GM19240 (cell line): ENCODE results near the gene LGALS1.

Experiments
- DNase-seq: peaks from one replicate; pipeline ENCODE4 v3.0.0; 2011; ENCODE audit warnings: low spot score; ENCODE audit not compliant: insufficient read length

The LGALS1 gene

DNA sequence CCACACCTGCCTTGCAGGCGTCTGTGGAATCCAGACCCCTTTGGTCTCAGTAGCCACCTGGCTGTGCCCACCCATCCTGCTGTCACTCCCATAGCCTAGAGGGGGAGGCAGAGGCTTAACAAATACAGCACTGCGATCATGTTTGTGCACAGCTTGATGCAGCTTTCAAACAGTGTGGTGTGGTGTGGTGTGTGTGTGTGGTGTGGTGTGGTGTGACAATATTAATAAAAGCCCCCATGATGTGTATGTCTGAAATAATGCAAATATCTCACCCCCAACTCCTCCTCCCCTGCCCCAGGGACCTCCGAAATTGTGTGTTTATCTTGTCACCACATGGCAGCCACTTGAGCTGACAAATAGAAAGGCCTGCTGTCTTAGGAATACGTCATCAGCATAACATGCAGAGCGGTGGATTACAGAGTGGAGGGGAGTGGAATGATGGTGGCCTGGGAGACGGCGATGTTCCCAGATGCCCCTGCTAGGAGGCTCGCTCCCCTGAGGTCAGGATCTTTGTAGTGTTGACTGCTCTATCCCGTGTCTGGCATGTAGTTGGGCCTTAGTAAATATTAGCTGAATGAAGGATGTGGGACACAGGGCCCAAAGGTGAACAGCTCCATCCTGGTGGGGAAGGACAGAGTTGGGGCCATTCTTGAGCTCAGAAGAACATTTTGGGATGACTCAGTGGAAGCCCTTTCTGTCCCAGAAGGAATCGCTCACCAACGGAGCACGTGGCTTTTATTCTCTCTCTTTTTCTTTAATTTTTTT is 14.1 kb upstream of the LGALS1 start:
- no peak for DNase-seq

- no peak for DNase-seq
Measured at GRCh38 chr22:37662039-37662438, 13.4 kb upstream of the LGALS1 start.

DNA sequence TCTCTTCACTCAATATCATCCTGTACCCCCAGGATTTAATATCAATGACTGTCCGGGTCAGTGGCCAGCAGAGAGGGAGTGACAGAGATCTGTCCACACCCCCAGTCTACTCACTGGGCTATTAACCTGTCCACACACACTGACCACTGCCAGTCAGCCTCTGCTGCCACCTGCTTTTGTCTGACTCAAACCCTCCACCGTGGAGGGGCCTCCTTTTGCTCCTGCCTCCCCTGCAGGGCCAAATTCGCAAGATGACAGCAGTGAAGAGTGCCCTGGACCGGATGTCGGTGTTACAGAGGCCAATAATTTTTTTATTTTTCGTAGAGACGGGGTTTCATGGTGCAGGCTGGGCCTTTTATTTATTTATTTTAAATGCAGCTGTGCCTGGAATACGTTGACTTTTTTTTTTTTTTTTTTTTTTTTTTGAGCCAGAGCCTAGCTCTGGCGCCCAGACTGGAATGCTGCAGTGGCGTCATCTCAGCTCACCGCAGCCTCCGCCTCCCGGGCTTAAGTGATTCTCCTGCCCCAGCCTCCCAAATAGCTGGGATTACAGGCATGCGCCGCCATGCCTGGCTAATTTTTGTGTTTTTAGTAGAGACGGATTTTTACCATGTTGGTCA is 11.8 kb upstream of the LGALS1 start:
- no peak for DNase-seq

- DNase-seq: no peak
Measured at GRCh38 chr22:37664249-37665101, 11.0 kb upstream of the LGALS1 start.

DNA sequence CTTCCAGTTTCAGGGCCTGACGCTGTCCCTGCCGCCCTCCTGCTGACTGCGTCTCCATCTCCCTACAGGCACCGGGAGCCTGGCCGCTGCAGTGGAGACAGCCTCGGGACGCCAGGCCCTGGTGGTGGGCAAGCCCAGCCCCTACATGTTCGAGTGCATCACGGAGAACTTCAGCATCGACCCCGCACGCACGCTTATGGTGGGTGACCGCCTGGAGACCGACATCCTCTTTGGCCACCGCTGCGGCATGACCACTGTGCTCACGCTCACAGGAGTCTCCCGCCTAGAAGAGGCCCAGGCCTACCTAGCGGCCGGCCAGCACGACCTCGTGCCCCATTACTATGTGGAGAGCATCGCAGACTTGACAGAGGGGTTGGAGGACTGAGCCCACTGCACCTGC is 9.9 kb upstream of the LGALS1 start:
- no peak for DNase-seq

DNA sequence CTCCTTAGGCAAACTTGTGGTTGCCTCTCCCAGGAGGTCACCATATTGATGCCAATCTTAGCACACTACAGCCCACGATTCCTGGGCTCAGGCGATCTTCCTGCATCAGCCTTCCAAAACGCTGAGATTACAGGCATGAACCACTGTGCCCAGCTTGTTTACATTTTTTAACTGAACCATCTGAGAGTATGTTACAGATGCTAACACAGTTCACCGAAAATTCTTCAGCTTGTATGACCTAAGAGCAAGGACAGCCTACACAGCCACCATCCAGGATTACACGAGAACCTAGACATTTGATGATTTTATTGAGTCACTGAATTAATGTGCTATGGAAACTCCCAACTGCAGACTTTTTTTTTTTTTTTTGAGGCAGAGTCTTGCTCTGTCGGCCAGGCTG is 5.8 kb upstream of the LGALS1 start:
- DNase-seq: no peak

DNA sequence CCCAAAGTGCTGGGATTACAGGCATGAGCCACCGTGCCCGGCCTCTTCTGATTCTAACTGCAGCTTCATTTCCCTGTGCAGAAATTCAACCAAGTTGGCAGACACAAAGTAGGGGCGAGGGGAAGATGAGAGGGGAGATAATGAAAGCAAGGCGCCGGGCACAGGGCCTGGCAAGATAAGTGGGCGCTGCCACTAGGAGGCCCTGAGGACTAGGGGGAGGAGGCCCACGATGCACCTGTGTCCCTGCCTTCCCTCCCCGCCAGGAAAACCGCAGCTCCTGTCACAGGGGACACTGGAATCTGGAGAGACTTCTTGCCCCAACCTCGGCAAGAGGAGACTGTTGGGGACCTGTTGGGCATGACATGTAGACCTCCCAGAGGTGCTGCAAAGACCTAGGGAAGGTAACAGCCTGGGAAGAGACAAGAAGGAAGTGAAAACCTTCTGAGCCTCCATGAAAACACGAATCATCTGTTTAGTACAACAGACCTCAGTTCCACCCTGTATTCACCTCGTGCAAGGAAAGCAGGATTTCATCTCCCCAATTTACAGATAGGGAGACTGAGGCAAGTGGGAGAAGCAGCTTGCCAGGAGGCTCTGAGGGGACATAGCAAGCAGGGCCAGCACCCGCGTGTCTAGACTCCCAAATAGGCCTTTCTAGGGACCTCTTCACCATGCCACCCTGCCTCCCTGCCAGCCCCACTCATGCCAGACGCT is 3.1 kb upstream of the LGALS1 start:
- no peak for DNase-seq

DNA sequence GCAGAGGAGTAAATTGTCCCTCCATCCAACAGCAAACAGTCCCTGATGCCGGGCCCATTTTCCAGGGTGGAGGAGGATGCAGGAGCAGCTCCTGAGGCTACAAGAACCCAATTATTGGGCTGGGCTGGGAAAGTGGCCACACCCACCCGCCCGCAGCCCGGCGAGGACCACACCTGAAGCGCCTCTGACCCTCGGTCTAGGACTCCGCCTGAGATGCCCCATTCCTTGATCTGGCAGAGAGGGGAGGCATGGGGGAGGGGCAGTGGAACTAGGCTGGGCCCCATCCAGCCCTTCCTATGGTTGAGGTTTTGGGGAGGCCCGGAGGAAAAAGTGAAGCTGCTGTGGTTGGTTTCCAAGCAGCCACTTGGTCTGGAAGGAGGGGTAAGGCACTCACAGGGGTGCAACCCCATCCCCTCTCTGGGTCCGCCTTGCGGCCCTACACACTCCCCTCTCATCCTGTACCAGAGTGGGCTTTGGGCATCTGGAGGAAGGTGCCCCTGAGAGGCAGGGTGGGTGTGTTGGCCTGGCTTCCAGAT is 2.4 kb upstream of the LGALS1 start:
- DNase-seq: no peak

GRCh38 chr22:37674248-37674647 is 1.2 kb upstream of the LGALS1 start:
- no peak for DNase-seq

DNA sequence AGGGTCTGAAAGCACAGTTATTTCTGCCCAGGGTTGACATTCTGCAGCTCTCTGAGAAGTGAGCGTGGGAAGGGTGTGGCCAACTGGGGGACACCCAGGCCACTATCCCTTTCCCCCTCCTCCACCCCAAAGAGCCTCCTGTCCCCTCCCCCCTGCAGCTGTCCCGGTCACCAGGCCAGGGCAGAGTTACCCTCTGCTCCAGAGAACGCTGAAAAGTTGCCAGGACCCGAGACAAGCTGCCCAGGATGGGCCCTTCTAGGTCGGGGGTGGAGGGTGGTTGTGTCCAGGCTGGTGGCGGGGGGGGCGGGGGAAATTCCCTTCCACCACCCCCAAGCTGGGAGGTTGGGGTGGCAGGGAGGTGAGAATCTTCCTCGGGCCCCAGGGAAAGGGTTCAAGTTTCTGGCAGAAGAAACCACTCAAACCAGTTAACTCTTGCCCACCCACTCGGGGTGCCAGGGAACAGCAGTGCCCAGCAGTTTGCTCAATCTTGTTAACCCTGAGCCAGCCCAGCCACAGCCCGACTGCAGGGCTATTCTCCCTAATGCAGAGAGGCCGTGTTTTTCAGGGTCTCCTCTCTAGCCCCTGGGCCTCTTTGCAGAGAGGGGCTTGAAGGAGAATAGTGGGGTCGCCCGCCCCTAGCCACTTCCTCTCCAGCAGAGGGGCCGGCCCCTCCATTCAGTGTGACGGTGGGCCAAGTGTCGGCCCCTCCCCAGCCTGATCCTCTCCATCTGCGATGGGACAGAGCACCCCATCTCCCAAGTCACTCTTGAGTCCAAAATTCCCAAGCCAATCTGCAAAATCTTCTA is 697 bp downstream of the LGALS1 start:
- DNase-seq: no peak

GRCh38 chr22:37676736-37677492 is 1.5 kb downstream of the LGALS1 start:
- DNase-seq: peak; percentile 47

GRCh38 chr22:37677493-37677974 is 2.1 kb downstream of the LGALS1 start:
- DNase-seq: no peak

GRCh38 chr22:37678372-37678771 is 2.9 kb downstream of the LGALS1 start:
- DNase-seq: no peak

GRCh38 chr22:37679670-37680069 is 4.2 kb downstream of the LGALS1 start:
- DNase-seq: no peak

GRCh38 chr22:37680191-37680851 is 4.9 kb downstream of the LGALS1 start:
- DNase-seq: no peak

DNA sequence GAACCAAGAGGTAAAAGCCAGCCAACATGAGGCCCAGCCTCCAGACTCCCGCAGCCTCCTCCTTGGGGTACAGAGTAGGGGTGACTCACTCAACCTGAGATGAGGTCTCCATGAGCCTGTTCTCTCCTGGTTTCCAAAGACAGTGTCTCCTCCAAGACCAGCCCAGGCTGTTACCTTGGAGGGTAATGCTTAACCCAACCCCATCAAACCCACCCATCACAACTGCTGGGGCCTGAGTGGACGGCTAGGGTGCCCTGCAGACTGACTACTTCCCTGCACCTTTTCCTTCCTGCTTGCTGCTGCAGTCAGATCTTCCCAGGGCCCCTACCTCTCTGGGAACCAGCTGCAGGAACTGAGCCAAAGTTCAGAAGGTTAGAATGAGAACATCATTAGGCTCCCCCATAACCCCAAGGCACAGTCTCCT is 5.6 kb downstream of the LGALS1 start:
- DNase-seq: no peak

DNA sequence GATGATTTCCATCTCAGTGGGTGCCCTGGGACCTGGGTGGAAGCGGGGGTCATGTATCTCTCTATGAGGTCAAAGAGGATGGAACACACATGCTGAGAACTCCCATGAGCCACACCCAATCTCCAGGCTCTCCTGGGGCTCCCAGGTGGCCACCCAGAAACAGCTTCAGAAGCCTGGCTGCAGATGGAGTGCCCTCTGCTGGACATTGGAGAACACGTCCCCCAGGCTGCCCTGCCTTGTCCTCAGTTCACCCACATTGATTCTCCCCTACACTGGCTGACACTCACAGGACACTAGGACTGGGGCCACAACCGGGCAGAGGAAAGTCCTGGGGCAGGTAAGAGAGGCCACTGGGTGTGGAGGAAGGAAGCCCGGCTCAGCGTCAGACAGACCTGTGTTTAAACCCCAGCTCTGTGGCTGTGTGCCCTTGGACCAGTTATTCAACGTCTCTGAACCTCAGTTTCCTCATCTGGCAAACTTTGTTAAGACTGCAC is 6.2 kb downstream of the LGALS1 start:
- peak; percentile 58 for DNase-seq

DNA sequence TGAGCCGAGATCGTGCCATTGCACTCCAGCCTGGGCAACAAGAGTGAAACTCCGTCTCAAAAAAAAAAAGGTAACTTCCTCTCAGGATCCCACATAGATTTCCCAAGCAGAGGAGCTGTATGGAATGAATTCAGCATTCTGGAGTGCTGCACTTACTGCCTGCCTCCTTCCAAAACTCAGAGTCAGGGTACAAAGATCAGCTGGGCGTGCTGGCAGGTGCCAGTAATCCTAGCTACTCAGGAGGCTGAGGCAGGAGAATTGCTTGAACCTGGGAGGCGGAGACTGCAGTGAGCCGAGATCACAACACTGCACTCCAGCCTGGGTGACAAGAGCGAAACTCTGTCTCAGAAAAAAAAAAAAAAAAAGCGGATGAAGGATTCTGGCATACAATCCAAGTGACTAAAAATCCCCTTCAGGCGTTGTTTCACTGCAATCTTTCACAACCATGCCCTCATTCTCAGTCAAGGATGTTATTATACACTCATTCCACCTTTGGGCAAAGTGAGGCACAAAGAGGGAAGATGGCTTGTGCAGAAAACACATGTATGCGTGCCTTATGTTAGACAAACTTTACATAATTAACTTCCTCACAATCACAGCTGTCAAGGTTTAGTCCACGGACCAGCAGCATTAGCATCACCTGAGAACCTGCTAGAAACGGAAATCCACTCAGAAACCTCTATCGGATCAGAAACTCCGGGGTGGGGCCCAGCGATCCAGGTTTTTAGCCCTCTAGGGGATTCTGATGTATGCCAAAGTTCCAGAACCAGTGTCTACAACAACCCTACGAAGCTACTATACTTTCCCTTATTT is 9.6 kb downstream of the LGALS1 start:
- DNase-seq: no peak
